ENCODE measurements around the gene GLI1. TPM values are rescaled to one million over a fixed set of nuclear protein-coding genes. Genes with fewer than 3 reads are reported as not detected.
"Not testable (repeated sequence)": the region's sequence is repeated elsewhere in the genome, so short reads cannot be mapped to it uniquely, and the experiment has no call there.

GLI1 gene
- total RNA-seq, 4 donors from 2014 or later, result 0.67 to 2.1 (median 1.3) TPM

- H3K27ac ChIP-seq, result no peak overlapping the region
- no peaks in the 10 kb centered on the region for H3K27me3 ChIP-seq
- no peak for TF ChIP-seq POLR2A (IDR thresholded peaks at IDR 0.05)
- TF ChIP-seq CTCF (IDR thresholded peaks at IDR 0.05), result no peak
- no peak overlapping the region for H3K4me3 ChIP-seq
- H3K9me3 ChIP-seq, result no peaks in the 10 kb centered on the region
- peaks cover 0 to 48% (median 0%) of the 10 kb centered on the region in 3 donors for H3K36me3 ChIP-seq
- DNase-seq, result no peak
- no peaks in the 10 kb centered on the region for H3K4me1 ChIP-seq
Measured at GRCh38 chr12:57498571-57498970, 39.0 kb downstream of the GLI1 start.

- H3K4me1 ChIP-seq, result no peaks in the 10 kb centered on the region
- TF ChIP-seq CTCF (IDR thresholded peaks at IDR 0.05), result no peak
- TF ChIP-seq POLR2A (IDR thresholded peaks at IDR 0.05), result no peak
- peaks cover 0 to 64% (median 0%) of the 10 kb centered on the region in 3 donors for H3K36me3 ChIP-seq
- no peaks in the 10 kb centered on the region for H3K27me3 ChIP-seq
- no peaks in the 10 kb centered on the region for H3K9me3 ChIP-seq
- no peak overlapping the region for H3K27ac ChIP-seq
- no peak overlapping the region for H3K4me3 ChIP-seq
- no peak for DNase-seq
Measured at GRCh38 chr12:57500213-57500612, 40.6 kb downstream of the GLI1 start.

- H3K4me3 ChIP-seq, H3K27ac ChIP-seq, H3K4me1 ChIP-seq, H3K27me3 ChIP-seq, DNase-seq, H3K9me3 ChIP-seq: not testable (repeated sequence)
- H3K36me3 ChIP-seq, result peaks cover 0 to 77% (median 0%) of the 10 kb centered on the region in 3 donors
Measured at GRCh38 chr12:57502311-57502969, 42.9 kb downstream of the GLI1 start.

- H3K36me3 ChIP-seq, result peaks cover 0 to 56% (median 0%) of the 10 kb centered on the region in 3 donors
- H3K27ac ChIP-seq, DNase-seq, H3K27me3 ChIP-seq, H3K4me3 ChIP-seq, H3K9me3 ChIP-seq, H3K4me1 ChIP-seq: not testable (repeated sequence)
Measured at GRCh38 chr12:57506541-57506940, 47.0 kb downstream of the GLI1 start.

- H3K4me1 ChIP-seq, DNase-seq, H3K4me3 ChIP-seq, H3K27me3 ChIP-seq, H3K27ac ChIP-seq, H3K9me3 ChIP-seq: not testable (repeated sequence)
- H3K36me3 ChIP-seq, result peaks cover 0 to 60% (median 0%) of the 10 kb centered on the region in 3 donors
Measured at GRCh38 chr12:57507796-57508195, 48.2 kb downstream of the GLI1 start.

GRCh38 chr12:57511161-57511560 lies 51.6 kb downstream of the GLI1 start:
- H3K27me3 ChIP-seq, result no peaks in the 10 kb centered on the region
- TF ChIP-seq CTCF (IDR thresholded peaks at IDR 0.05), result no peak
- TF ChIP-seq POLR2A (IDR thresholded peaks at IDR 0.05), result no peak
- no peaks in the 10 kb centered on the region for H3K4me1 ChIP-seq
- no peak overlapping the region for H3K27ac ChIP-seq
- no peak overlapping the region for H3K4me3 ChIP-seq
- DNase-seq, result peak in 1 of 3 donors; percentile 27
- peaks cover 0 to 63% (median 0%) of the 10 kb centered on the region in 3 donors for H3K36me3 ChIP-seq
- no peaks in the 10 kb centered on the region for H3K9me3 ChIP-seq

- peaks cover 0 to 65% (median 0%) of the 10 kb centered on the region in 3 donors for H3K36me3 ChIP-seq
- no peaks in the 10 kb centered on the region for H3K27me3 ChIP-seq
- H3K9me3 ChIP-seq, result no peaks in the 10 kb centered on the region
- no peak for TF ChIP-seq CTCF (IDR thresholded peaks at IDR 0.05)
- TF ChIP-seq POLR2A (IDR thresholded peaks at IDR 0.05), result no peak
- peak in 1 of 3 donors; percentile 11 for DNase-seq
- no peaks in the 10 kb centered on the region for H3K4me1 ChIP-seq
- no peak overlapping the region for H3K4me3 ChIP-seq
- no peak overlapping the region for H3K27ac ChIP-seq
Measured at GRCh38 chr12:57511588-57512325, 52.2 kb downstream of the GLI1 start.

Measured in Peyer's patch (tissue), 4 donors.